HCT116 (cell line): ENCODE measurements around the gene C1R. TPM values are rescaled to one million over a fixed set of nuclear protein-coding genes. Genes with fewer than 3 reads are reported as not detected.

Experiments
- ATAC-seq: fragments of 200-7000 bp; cut with Tn5 transposase; 2 replicates; pipeline ENCODE4 v1.9.1; 2020; ENCODE audit warnings: mild to moderate bottlenecking, moderate library complexity
- BruUV-seq: library from RNA; stranded (reverse); fragments of 400-500 nt; replicated peaks from 2 replicates; lab custom pipeline; 2021; lab: Mats Ljungman, UMichigan
- CTCF ChIA-PET: fragments of 300-600 bp; sonication (Branson Sonifier 250); formaldehyde crosslinking; loops from one replicate; lab custom pipeline; 2021; ENCODE audit warnings: antibody characterized with exemption; lab: Charles Lee
- POLR2A ChIA-PET: fragments of 300-600, 350-600 bp; sonication (Branson Sonifier 250); formaldehyde crosslinking; loops from one replicate; lab custom pipeline; 2021; ENCODE audit warnings: antibody characterized with exemption; lab: Charles Lee
- RAD21 ChIA-PET, 2 experiments: fragments of 300-600 bp; sonication (Branson Sonifier 250); formaldehyde crosslinking; loops; one replicate each; lab custom pipeline; 2023; ENCODE audit warnings: low total read pairs in 2 of 2; ENCODE audit not compliant: uncharacterized antibody in 2 of 2, unreplicated experiment in 2 of 2, low non-redundant PET in 1 of 2; lab: Charles Lee
- DNase-seq: peaks from one replicate; pipeline ENCODE4 v3.0.0-alpha.2; 2010; ENCODE audit warnings: low read depth, low spot score
- H2AFZ ChIP-seq: fragments of 200-600 bp; shearing (Covaris generic), sonication (generic); 2 replicates; pipeline ENCODE4 v1.6.1; 2017; ENCODE audit warnings: low read depth, mixed run types, mixed read lengths, antibody characterized with exemption, low read length; ENCODE audit not compliant: poor library complexity, severe bottlenecking
- H3K27ac ChIP-seq: 2 replicates; pipeline ENCODE4 v1.5.1; 2012; ENCODE audit warnings: low read depth, low read length
- H3K27me3 ChIP-seq: fragments of 200-600 bp; sonication (generic); 2 replicates; pipeline ENCODE4 v1.6.1; 2016; ENCODE audit warnings: mixed run types, low read length, mixed read lengths; ENCODE audit not compliant: insufficient read depth
- H3K36me3 ChIP-seq, 2 experiments: fragments of 200-500 bp in 1 of 2; fragments of 200-600 bp in 1 of 2; sonication (Bioruptor generic) in 1 of 2; sonication (generic) in 1 of 2; 2 replicates each; pipeline versions ENCODE4 v1.5.1 to v1.6.1; 2014 to 2016; ENCODE audit warnings: low read length in 2 of 2, inconsistent platforms in 1 of 2, mixed read lengths in 1 of 2, mixed run types in 1 of 2; ENCODE audit not compliant: insufficient read depth in 2 of 2, control insufficient read depth in 1 of 2
- H3K4me1 ChIP-seq, 2 experiments: fragments of 200-600 bp in 1 of 2; sonication (generic) in 1 of 2; 2 replicates each; pipeline versions ENCODE4 v1.5.1 to v1.6.1; 2012 to 2017; ENCODE audit warnings: low read length in 2 of 2, inconsistent platforms in 1 of 2, mild to moderate bottlenecking in 1 of 2, mixed read lengths in 1 of 2, mixed run types in 1 of 2, moderate library complexity in 1 of 2; ENCODE audit not compliant: insufficient read depth in 2 of 2, control insufficient read depth in 1 of 2
- H3K4me2 ChIP-seq: fragments of 200-600 bp; sonication (generic); 2 replicates; pipeline ENCODE4 v1.6.1; 2017; ENCODE audit warnings: mixed run types, low read length, mixed read lengths
- H3K4me3 ChIP-seq, 2 experiments: fragments of 200-600 bp in 1 of 2; sonication (generic) in 1 of 2; replicated peaks in 1 of 2; 2 replicates each; pipeline ENCODE4 v1.5.1; 2011 to 2016; ENCODE audit warnings: low read length in 2 of 2, control low read depth in 1 of 2, low read depth in 1 of 2, mild to moderate bottlenecking in 1 of 2, mixed read lengths in 1 of 2, mixed run types in 1 of 2
- H3K79me2 ChIP-seq: fragments of 200-600 bp; sonication (generic); 2 replicates; pipeline ENCODE4 v1.6.1; 2017; ENCODE audit warnings: mild to moderate bottlenecking, mixed run types, low read length, moderate library complexity, mixed read lengths; ENCODE audit not compliant: insufficient read depth
- H3K9ac ChIP-seq: fragments of 200-600 bp; sonication (generic); 2 replicates; pipeline ENCODE4 v1.6.1; 2016; ENCODE audit warnings: low read length, mixed read lengths
- H3K9me2 ChIP-seq: fragments of 200-600 bp; sonication (generic), shearing (Covaris generic); 2 replicates; pipeline ENCODE4 v1.6.1; 2017; ENCODE audit warnings: mixed run types, mild to moderate bottlenecking, moderate library complexity; ENCODE audit not compliant: insufficient read depth
- H3K9me3 ChIP-seq, 2 experiments: fragments of 200-500 bp in 1 of 2; fragments of 200-600 bp in 1 of 2; sonication (Bioruptor generic) in 1 of 2; sonication (generic) in 1 of 2; 2 replicates each; pipeline ENCODE4 v1.6.1; 2014 to 2017; ENCODE audit warnings: low read length in 2 of 2, mixed read lengths in 2 of 2, inconsistent platforms in 1 of 2, low read depth in 1 of 2, mild to moderate bottlenecking in 1 of 2, mixed run types in 1 of 2, moderate library complexity in 1 of 2; ENCODE audit not compliant: control insufficient read depth in 1 of 2, insufficient read depth in 1 of 2
- H4K20me1 ChIP-seq: fragments of 200-600 bp; sonication (generic), shearing (Covaris generic); 2 replicates; pipeline ENCODE4 v1.6.1; 2017; ENCODE audit warnings: mixed run types, mild to moderate bottlenecking, moderate library complexity; ENCODE audit not compliant: insufficient read depth
- CTCF ChIP-seq, 3 experiments: fragments of 200-600 bp in 1 of 3; sonication (generic) in 1 of 3; IDR thresholded peaks in 2 of 3; conservative IDR thresholded peaks in 1 of 3; 2 replicates each; pipeline ENCODE4 v1.5.1; 2012 to 2017; ENCODE audit warnings: low read depth in 2 of 3, low read length in 2 of 3, antibody characterized with exemption in 1 of 3, borderline replicate concordance in 1 of 3, control low read depth in 1 of 3, mild to moderate bottlenecking in 1 of 3, mixed read lengths in 1 of 3, mixed run types in 1 of 3, moderate library complexity in 1 of 3; ENCODE audit not compliant: insufficient read depth in 1 of 3
- EGR1 ChIP-seq: IDR thresholded peaks from 2 replicates; pipeline ENCODE4 v1.6.1; 2012; ENCODE audit warnings: low read depth
- EZH2 ChIP-seq: fragments of 200-600 bp; sonication (generic); IDR thresholded peaks from 2 replicates; pipeline ENCODE4 v1.6.1; 2017; ENCODE audit warnings: antibody characterized with exemption, mixed run types
- POLR2AphosphoS5 ChIP-seq: IDR thresholded peaks from 2 replicates; pipeline ENCODE4 v1.6.1; 2011; ENCODE audit warnings: mild to moderate bottlenecking, low read depth, low read length, moderate library complexity
- TCF7L2 ChIP-seq: IDR thresholded peaks from 2 replicates; pipeline ENCODE4 v1.7.0; 2011; ENCODE audit warnings: borderline replicate concordance, inconsistent platforms; ENCODE audit not compliant: insufficient read depth, insufficient read length; ENCODE audit errors: extremely low read depth
- YY1 ChIP-seq: IDR thresholded peaks from 2 replicates; pipeline ENCODE4 v1.6.1; 2011; ENCODE audit warnings: low read length, low read depth, moderate library complexity, mild to moderate bottlenecking; ENCODE audit not compliant: insufficient replicate concordance; ENCODE audit errors: extremely low read depth
- intact Hi-C: fragments of 100-400 bp; cut with micrococcal nuclease; formaldehyde crosslinking; loops from 2 replicates; pipeline ENCODE4 v1.10.0; 2022
- total RNA-seq: library from RNA; stranded (reverse); gene quantifications from one replicate; pipeline ENCODE4 v1.2.1, GENCODE V29; 2021; ENCODE audit not compliant: unreplicated experiment
- TF ChIP-seq, protein P1 (sequence below): IDR thresholded peaks from 2 replicates; pipeline ENCODE4 v1.6.1; 2011; ENCODE audit warnings: mild to moderate bottlenecking, low read length, moderate library complexity; ENCODE audit not compliant: insufficient replicate concordance; ENCODE audit errors: extremely low read depth

Gene C1R
- total RNA-seq, 1 experiment from 2014 or later: 4.3 TPM

- H3K9me2 ChIP-seq: no peaks in the 10 kb centered on the region
- POLR2A ChIA-PET: no interaction called here
- H3K4me2 ChIP-seq: no peak overlapping the region
- no peak for TF ChIP-seq EGR1
- TF ChIP-seq, protein P1, sequence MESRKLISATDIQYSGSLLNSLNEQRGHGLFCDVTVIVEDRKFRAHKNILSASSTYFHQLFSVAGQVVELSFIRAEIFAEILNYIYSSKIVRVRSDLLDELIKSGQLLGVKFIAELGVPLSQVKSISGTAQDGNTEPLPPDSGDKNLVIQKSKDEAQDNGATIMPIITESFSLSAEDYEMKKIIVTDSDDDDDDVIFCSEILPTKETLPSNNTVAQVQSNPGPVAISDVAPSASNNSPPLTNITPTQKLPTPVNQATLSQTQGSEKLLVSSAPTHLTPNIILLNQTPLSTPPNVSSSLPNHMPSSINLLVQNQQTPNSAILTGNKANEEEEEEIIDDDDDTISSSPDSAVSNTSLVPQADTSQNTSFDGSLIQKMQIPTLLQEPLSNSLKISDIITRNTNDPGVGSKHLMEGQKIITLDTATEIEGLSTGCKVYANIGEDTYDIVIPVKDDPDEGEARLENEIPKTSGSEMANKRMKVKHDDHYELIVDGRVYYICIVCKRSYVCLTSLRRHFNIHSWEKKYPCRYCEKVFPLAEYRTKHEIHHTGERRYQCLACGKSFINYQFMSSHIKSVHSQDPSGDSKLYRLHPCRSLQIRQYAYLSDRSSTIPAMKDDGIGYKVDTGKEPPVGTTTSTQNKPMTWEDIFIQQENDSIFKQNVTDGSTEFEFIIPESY: no peak
- no peak for TF ChIP-seq POLR2AphosphoS5
- TF ChIP-seq YY1: no peak
- TF ChIP-seq EZH2: no peak
- TF ChIP-seq TCF7L2: no peak
- TF ChIP-seq CTCF (IDR thresholded peaks at IDR 0.05 in 2 of 3, conservative IDR thresholded peaks at IDR 0.05 in 1 of 3; ENCODE audit: borderline replicate concordance in 1 of 3, insufficient read depth in 1 of 3, low read depth in 2 of 3, low read length in 2 of 3): no peak
- no peaks in the 10 kb centered on the region for H3K79me2 ChIP-seq
- H3K27ac ChIP-seq: no peak overlapping the region
- no peaks in the 10 kb centered on the region for H3K27me3 ChIP-seq
- H2AFZ ChIP-seq: no peak overlapping the region
- RAD21 ChIA-PET: no interaction called here
- intact Hi-C loops: no loop called here
- BruUV-seq: no TSS peak
- ATAC-seq: no peak
- H3K4me3 ChIP-seq: no peak overlapping the region
- DNase-seq: no peak
- no peaks in the 10 kb centered on the region for H3K9me3 ChIP-seq
- no peaks in the 10 kb centered on the region for H3K36me3 ChIP-seq
- H3K9ac ChIP-seq: no peak overlapping the region
- no peaks in the 10 kb centered on the region for H4K20me1 ChIP-seq
- CTCF ChIA-PET: no interaction called here
- H3K4me1 ChIP-seq: no peaks in the 10 kb centered on the region
Observed at GRCh38 chr12:7031306-7031705, 60.9 kb downstream of the C1R start.

Other genes with a start within 250 kb of the C1R start
- 63.0 TPM for gene CDCA3, start 241.2 kb downstream of the C1R start, total RNA-seq
- gene USP5, start 240.3 kb downstream of the C1R start, total RNA-seq: 175 TPM
- 1,068 TPM for gene TPI1, start 224.9 kb downstream of the C1R start, total RNA-seq
- gene SPSB2, start 219.1 kb downstream of the C1R start, total RNA-seq: 10.0 TPM
- 8.0 TPM for gene LRRC23, start 187.6 kb downstream of the C1R start, total RNA-seq
- gene ENO2, start 177.9 kb downstream of the C1R start, total RNA-seq: 117 TPM
- gene ATN1, start 164.5 kb downstream of the C1R start, total RNA-seq: 104 TPM
- not detected for gene RNU7-1, start 148.6 kb downstream of the C1R start, total RNA-seq
- gene C12orf57, start 148.4 kb downstream of the C1R start, total RNA-seq: 202 TPM
- gene PTPN6, start 141.1 kb downstream of the C1R start, total RNA-seq: 47.7 TPM
- 466 TPM for gene PHB2, start 121.8 kb downstream of the C1R start, total RNA-seq
- gene EMG1, start 121.5 kb downstream of the C1R start, total RNA-seq: 111 TPM
- 45.8 TPM for gene LPCAT3, start 74.0 kb downstream of the C1R start, total RNA-seq
- 2.4 TPM for gene C1S, start 31.7 kb downstream of the C1R start, total RNA-seq
- 25.9 TPM for gene C1RL, start 16.8 kb upstream of the C1R start, total RNA-seq
- 0.22 TPM for gene RBP5, start 36.4 kb upstream of the C1R start, total RNA-seq
- gene CLSTN3, start 37.9 kb upstream of the C1R start, total RNA-seq: 23.0 TPM
- gene PEX5, start 97.2 kb upstream of the C1R start, total RNA-seq: 45.4 TPM
- gene ACSM4, start 211.6 kb upstream of the C1R start, total RNA-seq: not detected